ENCODE data around the gene TEX52. TPM values are rescaled to one million over a fixed set of nuclear protein-coding genes. Genes with fewer than 3 reads are reported as not detected.

TEX52 gene
- total RNA-seq, 1 donor from 2014 or later: not detected

Other genes with a start within 250 kb of the TEX52 start
- gene FKBP4, start 62.1 kb downstream of the TEX52 start, total RNA-seq: 115 TPM
- gene ITFG2, start 44.4 kb downstream of the TEX52 start, total RNA-seq: 83.6 TPM
- 3.6 TPM for gene NRIP2, start 22.0 kb downstream of the TEX52 start, total RNA-seq
- 1.3 TPM for gene FOXM1, start 20.1 kb upstream of the TEX52 start, total RNA-seq
- 20.1 TPM for gene RHNO1, start 20.2 kb upstream of the TEX52 start, total RNA-seq
- gene TULP3, start 33.9 kb upstream of the TEX52 start, total RNA-seq: 13.2 TPM
- gene TEAD4, start 102.4 kb upstream of the TEX52 start, total RNA-seq: 15.8 TPM
- 53.0 TPM for gene TSPAN9, start 220.3 kb upstream of the TEX52 start, total RNA-seq